Measurements from ENCODE around the gene CUX1.

Gene CUX1

GRCh38 chr7:102230593-102230992, 413.2 kb downstream of the CUX1 start:
- TF ChIP-seq EP300 (IDR thresholded peaks at IDR 0.05; ENCODE audit: borderline replicate concordance) (no peak), RAD21 (IDR thresholded peaks at IDR 0.05; ENCODE audit: low read depth) (no peak), YY1 (IDR thresholded peaks at IDR 0.05; ENCODE audit: low read depth) (no peak), EGR1 (IDR thresholded peaks at IDR 0.05) (no peak), TEAD4 (IDR thresholded peaks at IDR 0.05) (no peak), TAF1 (IDR thresholded peaks at IDR 0.05; ENCODE audit: low read depth) (no peak), USF1 (IDR thresholded peaks at IDR 0.05) (no peak), CREB1 (IDR thresholded peaks at IDR 0.05; ENCODE audit: low read depth) (no peak), FOXM1 (IDR thresholded peaks at IDR 0.05; ENCODE audit: borderline replicate concordance, low read depth) (no peak), MAX (IDR thresholded peaks at IDR 0.05) (no peak), CEBPB (IDR thresholded peaks at IDR 0.05) (no peak), ZBTB7A (IDR thresholded peaks at IDR 0.05; ENCODE audit: low read depth) (no peak), NFIC (IDR thresholded peaks at IDR 0.05) (no peak), TCF12 (IDR thresholded peaks at IDR 0.05; ENCODE audit: low read depth) (no peak), REST (IDR thresholded peaks at IDR 0.05; ENCODE audit: low read depth) (no peak)

- no peak for TF ChIP-seq REST (IDR thresholded peaks at IDR 0.05; ENCODE audit: low read depth)
- no peak for TF ChIP-seq FOXM1 (IDR thresholded peaks at IDR 0.05; ENCODE audit: borderline replicate concordance, low read depth)
- no peak for TF ChIP-seq ZBTB7A (IDR thresholded peaks at IDR 0.05; ENCODE audit: low read depth)
- no peak for TF ChIP-seq TCF12 (IDR thresholded peaks at IDR 0.05; ENCODE audit: low read depth)
- no peak for TF ChIP-seq EGR1 (IDR thresholded peaks at IDR 0.05)
- TF ChIP-seq YY1 (IDR thresholded peaks at IDR 0.05; ENCODE audit: low read depth) = no peak
- TF ChIP-seq USF1 (IDR thresholded peaks at IDR 0.05) = no peak
- TF ChIP-seq NFIC (IDR thresholded peaks at IDR 0.05) = no peak
- no peak for TF ChIP-seq MAX (IDR thresholded peaks at IDR 0.05)
- TF ChIP-seq EP300 (IDR thresholded peaks at IDR 0.05; ENCODE audit: borderline replicate concordance) = no peak
- TF ChIP-seq TAF1 (IDR thresholded peaks at IDR 0.05; ENCODE audit: low read depth) = no peak
- TF ChIP-seq CEBPB (IDR thresholded peaks at IDR 0.05) = no peak
- TF ChIP-seq TEAD4 (IDR thresholded peaks at IDR 0.05) = no peak
- TF ChIP-seq CREB1 (IDR thresholded peaks at IDR 0.05; ENCODE audit: low read depth) = no peak
- no peak for TF ChIP-seq RAD21 (IDR thresholded peaks at IDR 0.05; ENCODE audit: low read depth)
Measured at GRCh38 chr7:102232611-102233286, 415.3 kb downstream of the CUX1 start.

DNA sequence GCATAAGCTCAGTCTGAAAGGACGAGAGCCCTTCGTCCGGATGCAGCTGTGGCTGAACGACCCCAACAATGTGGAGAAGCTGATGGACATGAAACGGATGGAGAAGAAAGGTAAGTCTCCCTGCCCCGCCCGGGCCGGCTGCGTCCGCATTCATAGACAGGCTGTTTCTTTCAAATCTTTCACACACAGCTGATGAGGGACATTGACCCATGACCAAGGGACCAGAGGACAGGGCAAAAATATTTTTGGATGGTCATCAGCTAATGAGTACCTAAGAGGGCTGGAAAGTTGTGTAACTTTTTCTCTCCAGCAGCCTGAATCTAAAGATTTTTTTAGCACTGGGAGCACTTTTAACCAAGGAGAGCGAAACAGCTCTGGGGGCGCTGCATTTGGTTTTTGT, 416.7 kb downstream of the CUX1 start:
- no peak for TF ChIP-seq REST (IDR thresholded peaks at IDR 0.05; ENCODE audit: low read depth)
- no peak for TF ChIP-seq YY1 (IDR thresholded peaks at IDR 0.05; ENCODE audit: low read depth)
- TF ChIP-seq EGR1 (IDR thresholded peaks at IDR 0.05) = no peak
- TF ChIP-seq TEAD4 (IDR thresholded peaks at IDR 0.05) = no peak
- no peak for TF ChIP-seq CEBPB (IDR thresholded peaks at IDR 0.05)
- no peak for TF ChIP-seq MAX (IDR thresholded peaks at IDR 0.05)
- no peak for TF ChIP-seq CREB1 (IDR thresholded peaks at IDR 0.05; ENCODE audit: low read depth)
- TF ChIP-seq TCF12 (IDR thresholded peaks at IDR 0.05; ENCODE audit: low read depth) = no peak
- TF ChIP-seq TAF1 (IDR thresholded peaks at IDR 0.05; ENCODE audit: low read depth) = no peak
- TF ChIP-seq RAD21 (IDR thresholded peaks at IDR 0.05; ENCODE audit: low read depth) = no peak
- TF ChIP-seq USF1 (IDR thresholded peaks at IDR 0.05) = no peak
- TF ChIP-seq FOXM1 (IDR thresholded peaks at IDR 0.05; ENCODE audit: borderline replicate concordance, low read depth) = no peak
- no peak for TF ChIP-seq EP300 (IDR thresholded peaks at IDR 0.05; ENCODE audit: borderline replicate concordance)
- no peak for TF ChIP-seq ZBTB7A (IDR thresholded peaks at IDR 0.05; ENCODE audit: low read depth)
